Kidney (tissue), 14 donors: ENCODE results near the gene CDC37L1. TPM values are rescaled to one million over a fixed set of nuclear protein-coding genes. Genes with fewer than 3 reads are reported as not detected.

ENCODE experiments used
- DNase-seq, 5 donors: peaks; one replicate each; pipeline ENCODE4 v3.0.0-alpha.2; 2013 to 2020
- FAIRE-seq: peaks from 2 replicates; lab custom pipeline; 2012; peaks lifted over from hg19 to GRCh38; lab: Jason Lieb, UNC
- H3K27ac ChIP-seq, 2 donors: one replicate each; pipeline ENCODE4 v1.7.0; 2013; ENCODE audit warnings: low read depth in 2 of 2, low read length in 2 of 2, inconsistent platforms in 1 of 2
- H3K27me3 ChIP-seq: one replicate; pipeline ENCODE4 v1.7.1; 2013; ENCODE audit warnings: low read length, inconsistent platforms; ENCODE audit not compliant: control insufficient read depth, insufficient read depth
- H3K36me3 ChIP-seq, 3 donors: one replicate each; pipeline versions ENCODE4 v1.7.0 to v1.7.1; 2013; ENCODE audit warnings: low read length in 3 of 3, control low read depth in 1 of 3, inconsistent platforms in 1 of 3; ENCODE audit not compliant: insufficient read depth in 3 of 3, control insufficient read depth in 2 of 3
- H3K4me1 ChIP-seq, 3 donors: one replicate each; pipeline versions ENCODE4 v1.7.0 to v1.7.1; 2013; ENCODE audit warnings: low read length in 3 of 3, inconsistent platforms in 1 of 3, low read depth in 1 of 3; ENCODE audit not compliant: control insufficient read depth in 2 of 3, insufficient read depth in 2 of 3
- H3K4me3 ChIP-seq, 3 donors: one replicate each; pipeline versions ENCODE4 v1.7.0 to v1.8.1; 2013; ENCODE audit warnings: low read length in 3 of 3, control low read depth in 1 of 3, inconsistent platforms in 1 of 3
- H3K9ac ChIP-seq, 3 donors: one replicate each; pipeline versions ENCODE4 v1.7.0 to v1.7.1; 2013; ENCODE audit warnings: low read length in 3 of 3, control low read depth in 1 of 3, inconsistent platforms in 1 of 3
- H3K9me3 ChIP-seq, 3 donors: one replicate each; pipeline versions ENCODE4 v1.7.0 to v1.7.1; 2013; ENCODE audit warnings: low read length in 3 of 3, control low read depth in 1 of 3, inconsistent platforms in 1 of 3; ENCODE audit not compliant: control insufficient read depth in 2 of 3, insufficient read depth in 1 of 3
- CTCF ChIP-seq: IDR thresholded peaks from 3 replicates; pipeline ENCODE4 v1.5.1; 2012; ENCODE audit warnings: mild to moderate bottlenecking, moderate library complexity, borderline replicate concordance; ENCODE audit not compliant: insufficient read depth; ENCODE audit errors: extremely low read depth
- intact Hi-C: fragments of 100-400 bp; cut with DNase I; formaldehyde crosslinking; loops from one replicate; pipeline ENCODE4 v1.11.1; 2022
- polyA plus RNA-seq: library from polyadenylated mRNA; stranded (reverse); fragments of 350-450 nt; fragmentation: Illumina TruSeq; extraction: RNeasy Lipid Tissue Mini Kit (QIAGEN cat#74804); gene quantifications from one replicate; pipeline ENCODE4 v1.2.3, GENCODE V29; 2014; ENCODE audit warnings: low read depth, low replicate concordance; ENCODE audit not compliant: insufficient read depth
- total RNA-seq: library from RNA; stranded (reverse); fragmentation: NEBNext Ultra II Directional; extraction: Animal tissue kit (Norgen Biotek cat#: 25700); gene quantifications from one replicate; pipeline ENCODE4 v1.2.1, GENCODE V29; 2021
- donor health status: control.
- donor health status: control.
- donor health status: control.
- donor health status: control.
- donor health status: control.
- donor health status: DM: yes; HTN: yes; CAD: no.
- donor health status: Normal renal cell carcinoma (clear cell type).

The CDC37L1 gene
- total and polyA plus RNA-seq, 2 donors from 2014 or later, result 16.9 to 24.7 TPM

- H3K4me3 ChIP-seq, result peak overlapping the region; percentile 38 to 84 (median 74)
- peaks cover 3 to 17% (median 13%) of the 10 kb centered on the region in 3 donors for H3K4me1 ChIP-seq
- no peak for DNase-seq
- H3K27me3 ChIP-seq, result no peaks in the 10 kb centered on the region
- H3K27ac ChIP-seq, result peak overlapping the region in 1 of 2 donors; percentile 79
- no peak for TF ChIP-seq CTCF
- no peak for FAIRE-seq
- H3K36me3 ChIP-seq, result no peaks in the 10 kb centered on the region
- H3K9me3 ChIP-seq, result no peaks in the 10 kb centered on the region
- intact Hi-C loops, result no loop called here
- H3K9ac ChIP-seq, result peak overlapping the region in 2 of 3 donors; percentile 14 to 42
These were observed 16.2 kb upstream of the CDC37L1 start for GRCh38 chr9:4662989-4663792.

DNA sequence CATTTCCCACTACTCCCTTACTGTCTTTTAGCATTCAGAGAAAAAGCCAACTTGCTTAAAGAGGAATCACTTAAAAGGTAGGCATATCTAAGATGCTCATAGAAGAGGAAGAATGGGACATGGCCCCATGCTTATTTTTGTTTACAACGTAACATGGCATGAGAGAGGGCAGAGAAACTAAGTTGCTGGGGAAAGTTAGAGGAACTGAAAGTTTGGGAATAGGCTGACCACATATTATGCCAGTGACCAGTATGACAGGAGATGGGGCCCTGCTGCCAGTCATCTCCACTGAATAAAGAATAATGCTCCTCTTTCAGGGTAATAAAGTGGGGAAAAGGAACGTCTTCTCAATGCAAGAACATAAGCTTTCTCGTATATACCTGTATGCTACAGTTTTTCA lies 15.4 kb upstream of the CDC37L1 start:
- FAIRE-seq, result no peak
- Histone ChIP-seq H3K27ac (no peak overlapping the region), H3K9me3 (no peaks in the 10 kb centered on the region), H3K27me3 (no peaks in the 10 kb centered on the region), H3K36me3 (no peaks in the 10 kb centered on the region), H3K4me1 (peaks cover 3 to 17% (median 13%) of the 10 kb centered on the region in 3 donors), H3K4me3 (peak overlapping the region in 1 of 3 donors; percentile 6), H3K9ac (peak overlapping the region in 1 of 3 donors; percentile 10)
- intact Hi-C loops, result no loop called here
- TF ChIP-seq CTCF, result no peak
- DNase-seq, result no peak

DNA sequence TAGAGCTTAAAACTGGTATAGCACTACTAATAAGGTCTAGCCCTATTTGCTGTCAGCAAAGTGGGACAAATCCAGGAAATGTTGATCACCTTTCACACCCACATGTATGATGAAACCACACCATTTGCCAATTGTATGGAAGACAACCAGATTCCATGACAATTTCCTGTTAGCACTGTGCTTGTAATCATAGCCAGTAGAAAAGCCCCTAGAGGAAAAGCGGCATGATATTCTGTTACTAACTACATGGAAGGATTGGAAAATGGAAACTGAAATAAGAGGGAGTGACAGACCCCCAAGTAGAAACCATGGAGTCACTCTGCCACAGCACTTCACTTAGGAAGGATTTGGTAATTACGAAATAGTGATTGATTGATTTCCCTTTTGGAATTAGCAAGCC lies 14.0 kb upstream of the CDC37L1 start:
- H3K4me3 ChIP-seq, result peak overlapping the region in 1 of 3 donors; percentile 75
- no peak for TF ChIP-seq CTCF
- no peaks in the 10 kb centered on the region for H3K27me3 ChIP-seq
- no peak overlapping the region for H3K27ac ChIP-seq
- FAIRE-seq (no peak), DNase-seq (no peak)
- peak overlapping the region in 1 of 3 donors; percentile 71 for H3K9ac ChIP-seq
- intact Hi-C loops, result no loop called here
- no peaks in the 10 kb centered on the region for H3K36me3 ChIP-seq
- peaks cover 3 to 17% (median 13%) of the 10 kb centered on the region in 3 donors for H3K4me1 ChIP-seq
- no peaks in the 10 kb centered on the region for H3K9me3 ChIP-seq
